Erythroblast (primary cell): ENCODE measurements around the gene FADS2.

Experiments
- DNase-seq, 2 experiments: peaks; one replicate each; lab custom pipeline; 2025; lab: John Stamatoyannopoulos, UW
- GATA1 ChIP-seq: IDR thresholded peaks from 2 replicates; pipeline ENCODE4 v1.6.1; 2011; ENCODE audit warnings: low read depth, mild to moderate bottlenecking, control low read depth, low read length, moderate library complexity
- POLR2A ChIP-seq: IDR thresholded peaks from 2 replicates; pipeline ENCODE4 v1.6.1; 2011; ENCODE audit warnings: mild to moderate bottlenecking, low read length

Gene FADS2

DNA sequence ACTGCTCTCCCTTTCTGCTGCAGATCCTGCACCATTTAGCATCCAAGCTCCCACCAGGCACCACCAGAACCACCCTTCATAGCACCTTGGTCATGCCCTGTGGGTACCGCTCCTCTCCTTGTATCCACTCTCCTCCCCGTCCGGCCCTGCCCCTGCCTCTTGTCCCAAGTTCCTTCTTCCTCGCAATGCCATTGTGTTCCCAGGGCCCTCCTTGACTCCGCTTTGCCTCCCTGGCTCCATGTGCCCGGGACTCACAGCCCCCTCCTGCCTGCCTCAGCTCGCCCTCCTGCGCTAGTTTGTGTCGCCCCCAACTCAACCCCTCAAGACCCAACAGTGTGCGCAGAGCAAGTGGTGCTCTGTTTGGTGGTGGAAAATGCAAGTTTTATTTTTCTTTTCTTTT, 10.8 kb downstream of the FADS2 start:
- no peak for DNase-seq
- TF ChIP-seq GATA1 = no peak
- TF ChIP-seq POLR2A = no peak

DNA sequence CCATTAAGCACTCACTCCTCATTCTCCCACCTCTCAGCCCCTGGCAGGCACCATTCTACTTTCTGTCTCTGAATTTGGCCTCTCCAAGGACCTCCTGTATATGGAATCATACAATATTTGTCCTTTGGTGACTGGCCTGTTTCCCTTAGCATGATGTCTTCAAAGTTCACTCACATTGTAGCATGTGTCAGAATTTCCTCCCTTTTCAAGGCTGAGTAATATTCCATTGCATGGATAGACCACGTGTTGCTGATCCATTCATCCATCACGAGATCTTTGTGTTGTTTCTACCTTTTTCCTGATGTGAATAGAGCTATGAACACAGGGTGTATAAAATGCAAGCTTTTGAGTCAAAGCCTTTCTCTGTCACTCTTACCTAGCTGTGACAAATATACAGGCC, 11.6 kb downstream of the FADS2 start:
- TF ChIP-seq POLR2A (no peak), GATA1 (no peak)
- no peak for DNase-seq

GRCh38 chr11:61840371-61840770, 12.3 kb downstream of the FADS2 start:
- no peak for DNase-seq
- no peak for TF ChIP-seq GATA1
- peak; percentile 23 for TF ChIP-seq POLR2A

GRCh38 chr11:61841636-61842527, 13.8 kb downstream of the FADS2 start:
- TF ChIP-seq POLR2A (peak; percentile 23), GATA1 (no peak)
- peak; percentile 64 to 83 for DNase-seq

DNA sequence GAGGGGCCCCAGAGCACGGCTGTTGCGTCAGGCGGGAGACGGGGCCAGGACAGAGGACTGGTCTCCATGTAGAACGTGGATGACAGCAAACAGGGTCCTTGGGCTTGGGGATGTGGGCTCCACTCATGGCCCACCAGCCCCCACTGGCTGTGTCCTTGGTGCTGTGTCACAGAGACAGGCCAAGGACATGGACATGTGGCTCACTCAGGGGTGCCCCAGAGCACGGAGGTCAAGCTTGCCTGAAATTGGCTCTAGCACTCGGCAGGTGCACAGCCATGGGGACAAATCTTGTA, 14.4 kb downstream of the FADS2 start:
- TF ChIP-seq GATA1 (no peak), POLR2A (no peak)
- DNase-seq = no peak

DNA sequence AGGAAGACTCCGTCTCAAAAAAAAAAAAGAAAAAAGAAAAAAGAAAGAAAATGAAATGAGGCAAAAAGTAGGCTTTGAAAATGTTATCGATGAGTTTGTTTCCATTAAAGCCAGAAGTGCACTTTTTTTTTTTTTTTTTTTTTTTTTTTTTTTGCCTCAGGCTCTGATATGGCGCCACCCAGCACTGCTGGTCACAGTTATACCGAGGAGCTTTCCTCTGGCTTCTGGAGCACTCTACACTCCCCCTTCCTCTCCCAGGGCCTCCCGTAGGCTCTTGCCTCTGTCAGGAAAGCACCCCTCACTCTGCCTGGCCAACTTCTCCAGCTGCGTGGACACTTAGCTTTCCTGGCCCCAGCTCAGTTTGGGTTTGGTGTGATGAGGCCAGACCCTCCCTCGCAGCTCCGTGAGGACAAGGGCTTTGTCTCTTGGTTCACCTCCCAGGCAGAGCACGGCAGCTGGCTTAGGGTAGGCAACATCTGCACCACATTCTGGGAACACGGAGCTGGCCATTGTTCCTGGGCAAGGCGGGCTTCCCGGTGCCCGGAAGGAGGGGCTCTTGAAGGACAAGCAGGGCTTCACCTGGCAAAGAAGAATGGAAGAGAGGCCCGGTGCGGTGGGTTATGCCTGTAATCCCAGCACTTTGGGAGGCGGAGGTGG, 16.9 kb downstream of the FADS2 start:
- no peak for DNase-seq
- peak; percentile 25 for TF ChIP-seq POLR2A
- no peak for TF ChIP-seq GATA1

DNA sequence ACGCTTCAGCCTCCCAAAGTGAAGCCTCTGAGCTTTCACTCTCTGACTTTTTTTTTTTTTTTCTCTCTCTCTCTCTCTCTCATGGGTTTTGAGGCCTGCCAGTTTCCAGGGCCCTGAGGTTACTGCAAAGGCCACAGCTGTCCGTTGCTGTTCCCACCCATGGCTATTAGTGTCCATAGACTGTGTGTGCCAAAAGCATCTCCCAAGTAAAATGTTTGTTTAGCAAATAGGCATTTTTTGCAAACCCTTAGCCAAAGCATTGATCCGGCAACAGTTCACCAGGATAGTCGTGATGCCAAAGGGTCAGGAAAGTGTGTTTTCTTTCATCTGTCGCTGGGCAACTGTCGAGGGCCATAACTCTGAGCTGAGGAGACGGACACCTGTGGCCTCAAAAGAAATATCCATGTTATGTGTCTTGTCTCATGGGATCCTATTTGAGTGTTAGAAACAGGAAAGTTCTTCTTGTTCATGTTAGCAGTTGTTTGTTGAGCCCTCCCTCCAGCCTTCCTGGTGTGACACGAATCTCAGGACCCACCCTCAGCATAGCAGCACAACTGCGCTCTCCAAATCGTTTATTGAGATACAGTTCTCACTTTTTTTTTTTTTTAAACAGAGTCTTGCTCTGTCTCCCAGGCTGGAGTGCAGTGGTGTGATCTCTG, 18.4 kb downstream of the FADS2 start:
- TF ChIP-seq POLR2A (no peak), GATA1 (no peak)
- no peak for DNase-seq

DNA sequence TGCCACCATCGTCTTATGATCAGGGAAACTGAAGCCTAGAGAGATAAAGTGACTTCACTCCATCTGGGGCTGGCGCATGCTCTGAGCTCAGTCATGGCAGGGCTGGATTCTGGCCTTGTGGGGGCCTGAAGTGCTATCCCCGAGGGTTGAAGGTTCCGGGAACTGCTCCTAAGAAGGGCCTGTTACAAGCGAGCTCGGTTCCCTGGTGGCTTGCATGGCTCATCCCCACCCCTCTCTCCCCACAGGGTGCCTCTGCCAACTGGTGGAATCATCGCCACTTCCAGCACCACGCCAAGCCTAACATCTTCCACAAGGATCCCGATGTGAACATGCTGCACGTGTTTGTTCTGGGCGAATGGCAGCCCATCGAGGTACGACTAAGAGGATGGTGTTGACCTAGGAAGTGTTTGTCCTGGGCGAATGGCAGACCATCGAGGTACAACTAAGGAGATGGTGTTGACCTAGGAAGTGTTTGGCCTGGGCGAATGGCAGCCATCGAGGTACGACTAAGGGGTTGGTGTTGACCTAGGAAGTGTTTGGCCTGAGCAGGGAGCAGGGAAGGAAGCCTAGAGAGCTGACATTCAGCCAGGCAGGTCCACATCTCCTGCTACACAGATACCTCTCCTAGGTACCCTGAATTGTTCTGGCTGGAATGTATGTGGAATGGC, 19.9 kb downstream of the FADS2 start:
- TF ChIP-seq POLR2A = peak; percentile 57
- no peak for TF ChIP-seq GATA1
- DNase-seq = no peak

- TF ChIP-seq GATA1 (no peak), POLR2A (no peak)
- DNase-seq = no peak
Observed at GRCh38 chr11:61848631-61849030, 20.5 kb downstream of the FADS2 start.

GRCh38 chr11:61850687-61851086, 22.6 kb downstream of the FADS2 start:
- TF ChIP-seq GATA1 (no peak), POLR2A (no peak)
- no peak for DNase-seq

DNA sequence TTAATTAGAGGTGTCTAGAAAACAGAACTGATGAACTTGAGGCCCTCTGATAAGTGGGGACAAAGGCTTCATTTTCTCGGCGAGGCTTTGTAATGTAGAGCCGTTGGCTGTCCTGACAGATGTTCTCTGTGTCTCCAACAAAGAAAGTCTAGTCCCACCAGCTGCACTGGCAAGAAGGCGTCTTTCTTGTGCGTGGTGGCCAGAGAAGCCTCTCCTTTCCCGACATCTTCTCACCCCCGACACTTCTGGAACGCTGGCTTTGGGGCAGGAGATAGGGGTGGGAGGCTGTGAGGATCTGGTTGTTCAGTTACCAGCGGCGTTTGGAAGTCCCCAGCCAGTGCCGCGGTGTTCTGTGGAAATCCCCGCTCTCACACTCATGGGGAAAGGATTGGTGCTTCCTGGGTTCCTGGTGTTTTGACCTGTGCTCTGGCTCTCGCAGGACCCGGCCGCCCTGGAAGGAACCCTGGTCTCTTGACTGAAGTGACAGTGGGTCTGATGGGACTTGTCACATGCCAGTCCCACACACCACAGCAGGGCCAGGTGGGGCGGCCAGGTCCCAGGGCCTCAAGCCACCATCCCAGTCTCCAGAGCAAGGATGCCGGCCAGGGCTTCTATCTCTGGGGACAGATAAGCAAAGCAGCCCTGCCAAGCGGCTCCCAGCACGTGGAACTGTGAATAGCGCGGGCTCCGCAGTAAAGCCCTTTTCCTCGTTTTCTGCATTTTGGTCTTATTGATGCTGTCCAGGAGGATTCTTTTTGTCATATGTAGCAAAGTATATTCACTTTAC, 23.2 kb downstream of the FADS2 start:
- no peak for TF ChIP-seq GATA1
- TF ChIP-seq POLR2A = peak; percentile 26
- no peak for DNase-seq

- DNase-seq = no peak
- TF ChIP-seq POLR2A (no peak), GATA1 (no peak)
Observed at GRCh38 chr11:61851900-61852295, 23.8 kb downstream of the FADS2 start.

DNA sequence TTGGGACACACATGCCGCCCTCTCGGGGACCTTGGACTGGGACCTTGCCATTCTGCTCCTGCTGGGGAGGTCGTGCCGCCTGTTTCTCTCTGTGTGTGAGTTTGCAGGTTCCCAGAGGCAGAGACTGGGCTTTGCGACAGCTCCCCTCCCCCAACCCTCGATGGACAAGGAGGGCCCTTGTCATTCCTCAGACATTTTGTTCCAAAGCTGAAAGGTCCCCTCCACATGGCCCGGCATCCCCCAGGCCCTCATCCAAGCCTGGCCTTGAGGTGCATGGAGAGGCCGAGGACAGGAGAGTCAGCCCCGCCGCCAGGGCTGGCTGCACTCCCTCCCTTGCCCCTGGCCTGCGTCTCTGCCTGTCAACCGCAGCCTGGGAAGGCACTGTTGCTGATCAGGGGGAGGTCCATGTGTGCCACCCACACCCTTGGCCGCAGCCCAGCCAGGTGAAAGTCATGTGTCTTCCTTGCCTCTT, 25.6 kb downstream of the FADS2 start:
- no peak for DNase-seq
- TF ChIP-seq POLR2A (no peak), GATA1 (no peak)
